Measurements from ENCODE around the gene MAML2. TPM values are rescaled to one million over a fixed set of nuclear protein-coding genes. Genes with fewer than 3 reads are reported as not detected.

The MAML2 gene
- total and polyA plus RNA-seq, 2 of the 13 experiments (the other 11 are each of a cell fraction or from before 2014, with no cell fraction given) = 2.3 to 25.9 TPM

DNA sequence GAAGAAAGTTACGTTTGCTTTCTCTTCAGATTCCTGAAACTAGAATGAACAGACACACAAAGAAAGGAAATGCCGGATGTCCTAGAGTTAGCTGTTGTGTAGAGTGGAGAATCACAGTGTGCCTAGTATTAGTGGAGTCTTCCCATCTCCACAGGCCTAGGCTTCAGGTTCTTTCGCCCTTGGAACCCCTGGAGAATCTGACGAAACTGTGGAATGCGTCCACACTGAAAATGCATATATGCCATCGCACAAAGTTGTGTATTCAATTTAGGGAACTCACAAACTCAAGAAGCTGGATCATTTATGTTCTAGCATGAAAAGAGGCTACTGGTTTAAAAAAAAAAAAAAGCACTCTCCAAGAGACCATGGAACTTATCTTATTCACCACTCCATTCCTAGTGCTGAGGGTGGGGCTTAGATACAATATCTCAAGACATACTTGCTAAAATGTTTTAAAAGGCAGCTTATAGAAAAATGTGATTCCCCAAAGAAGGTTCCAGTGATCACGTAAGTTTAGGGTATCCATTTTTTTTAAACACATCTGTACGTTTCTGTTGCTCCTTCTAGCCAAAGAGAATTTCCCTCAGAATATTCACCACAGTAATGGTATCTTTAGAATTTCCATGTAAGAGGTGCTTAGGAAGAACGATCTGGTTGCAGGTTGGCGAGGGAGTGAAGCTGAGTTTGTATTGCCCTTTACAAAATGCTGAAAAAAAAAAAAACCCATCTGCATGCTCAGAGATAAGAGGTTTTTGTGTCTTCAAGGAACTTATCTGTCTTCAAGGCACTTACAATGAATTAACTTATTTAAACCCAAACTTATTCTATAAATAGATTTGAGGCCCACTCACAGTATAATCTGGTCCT, 20.0 kb downstream of the MAML2 start (continued):
- TF ChIP-seq STAT6 (CRISPR knock-in tag; IDR thresholded peaks at IDR 0.05; ENCODE audit: borderline replicate concordance) (no peak), SPEN (CRISPR knock-in tag; IDR thresholded peaks at IDR 0.05; ENCODE audit: low read depth) (no peak), ZNF639 (CRISPR knock-in tag; conservative IDR thresholded peaks at IDR 0.05) (no peak)

- Histone ChIP-seq H3K4me2 (ENCODE audit: low read depth, low read length) (no peak overlapping the region), H3K4me1 (ENCODE audit: insufficient read depth, low read length) (peaks cover 14% of the 10 kb centered on the region; the same call in 1 of the 2 replicates), H3K9me3 (ENCODE audit: low read length) (no peaks in the 10 kb centered on the region), H3K9ac (ENCODE audit: insufficient read depth, low read depth, low read length) (no peak overlapping the region), H3K27ac (ENCODE audit: extremely low read length, insufficient read depth, low read length) (no peak overlapping the region), H3K79me2 (ENCODE audit: insufficient read depth, low read length) (peaks cover 61% of the 10 kb centered on the region), H2AFZ (ENCODE audit: low read length) (no peak overlapping the region), H3K27me3 (ENCODE audit: control insufficient read depth in 1 of 2, insufficient read depth in 2 of 2, low read length in 2 of 2) (no peaks in the 10 kb centered on the region), H4K20me1 (ENCODE audit: insufficient read depth, low read length) (peaks cover 32% of the 10 kb centered on the region), H3K4me3 (replicated peaks in 1 of 3; ENCODE audit: insufficient read depth in 1 of 3, low read depth in 2 of 3, low read length in 3 of 3) (no peak overlapping the region), H3K36me3 (replicated peaks in 1 of 2; ENCODE audit: control insufficient read depth in 1 of 2, insufficient read depth in 2 of 2, low read length in 2 of 2) (peaks cover 5 to 16% of the 10 kb centered on the region in 2 experiments; a peak in 4 of 5 replicates)
- CTCF ChIA-PET (ENCODE audit: low intra/inter-chr PET ratio, low total read pairs) = no interaction called here
- no TSS peak for BruUV-seq (replicated peaks)
- DNase-seq (ENCODE audit: low spot score) (no peak), ATAC-seq (no peak), FAIRE-seq (no peak)
- 99% methylated on average over 5 of the region's 5 CpGs for WGBS (ENCODE audit: low lambda C conversion rate)
- intact Hi-C loops (cut with micrococcal nuclease; ENCODE audit: unreplicated experiment) (no loop called here), in situ Hi-C loops (cut with HindIII; ENCODE audit: extremely low pct_ligation_motif_present, low pct_unique_long_range_greater_than_20kb) (no loop called here)
- no peak for TF ChIP-seq TOE1 (CRISPR knock-in tag; IDR thresholded peaks at IDR 0.05)
- no peak for TF ChIP-seq PCBP2 (optimal IDR thresholded peaks at IDR 0.05; ENCODE audit: low read depth, low read length, poor library complexity, severe bottlenecking)
- TF ChIP-seq SAFB2 (CRISPR knock-in tag; IDR thresholded peaks at IDR 0.05; ENCODE audit: borderline replicate concordance, low read depth) = no peak
- no peak for TF ChIP-seq ZFP62 (CRISPR knock-in tag; IDR thresholded peaks at IDR 0.05)
- no peak for TF ChIP-seq SSRP1 (CRISPR knock-in tag; IDR thresholded peaks at IDR 0.05)
- TF ChIP-seq HNRNPL (IDR thresholded peaks at IDR 0.05; ENCODE audit: low read depth, low read length) = no peak
- POLR2A ChIA-PET = no interaction called here
Observed at GRCh38 chr11:96321091-96321490, 21.9 kb downstream of the MAML2 start.
